MCF 10A (cell line): ENCODE measurements around the gene TM9SF2. TPM values are rescaled to one million over a fixed set of nuclear protein-coding genes. Genes with fewer than 3 reads are reported as not detected.
A peak's percentile ranks its signal among the peaks of the same experiment; 100 is the strongest.

Source experiments
- BruUV-seq: library from RNA; stranded (reverse); fragments of 400-500 nt; replicated peaks from 2 replicates; lab custom pipeline; 2021; lab: Mats Ljungman, UMichigan
- CTCF ChIA-PET: fragments of 300-600 bp; sonication (Branson Sonifier 250); formaldehyde crosslinking; extraction: SDS; loops from one replicate; lab custom pipeline; 2021; ENCODE audit warnings: antibody characterized with exemption, inconsistent platforms; lab: Yijun Ruan, JAX
- POLR2A ChIA-PET: fragments of 300-600, 350-650 bp; sonication (Branson Sonifier 250); formaldehyde crosslinking; extraction: SDS; loops from one replicate; lab custom pipeline; 2020; ENCODE audit warnings: antibody characterized with exemption, inconsistent platforms; lab: Yijun Ruan, JAX
- DNase-seq: peaks from one replicate; pipeline ENCODE4 v3.0.0-alpha.2; 2018; ENCODE audit not compliant: unreplicated experiment
- H3K27ac Mint-ChIP-seq: one replicate; pipeline ENCODE4 v1.8.0; 2022; ENCODE audit warnings: mild to moderate bottlenecking, low read depth, mixed read lengths; ENCODE audit not compliant: unreplicated experiment
- H3K27me3 Mint-ChIP-seq: one replicate; pipeline ENCODE4 v1.8.0; 2022; ENCODE audit warnings: mixed read lengths; ENCODE audit not compliant: insufficient read depth, unreplicated experiment
- H3K36me3 Mint-ChIP-seq: one replicate; pipeline ENCODE4 v1.8.0; 2022; ENCODE audit warnings: mild to moderate bottlenecking, moderate library complexity, mixed read lengths; ENCODE audit not compliant: insufficient read depth, unreplicated experiment
- H3K4me1 Mint-ChIP-seq: one replicate; pipeline ENCODE4 v1.8.0; 2022; ENCODE audit warnings: mixed read lengths; ENCODE audit not compliant: insufficient read depth, unreplicated experiment
- H3K4me3 Mint-ChIP-seq: one replicate; pipeline ENCODE4 v1.8.0; 2022; ENCODE audit warnings: mild to moderate bottlenecking, moderate library complexity, mixed read lengths; ENCODE audit not compliant: unreplicated experiment
- H3K9me3 Mint-ChIP-seq: one replicate; pipeline ENCODE4 v1.8.0; 2022; ENCODE audit warnings: mixed read lengths; ENCODE audit not compliant: unreplicated experiment
- intact Hi-C: fragments of 100-400 bp; cut with micrococcal nuclease; formaldehyde crosslinking; loops from 2 replicates; pipeline ENCODE4 v1.14.1; 2022
- total RNA-seq: library from RNA; stranded (reverse); gene quantifications from 2 replicates; pipeline ENCODE4 v1.2.3, GENCODE V29; 2022
- TF ChIP-seq, protein P1 (sequence below): fragments of 200-600 bp; IDR thresholded peaks from one replicate; pipeline ENCODE4 v1.8.0; 2022; ENCODE audit warnings: antibody characterized with exemption, mild to moderate bottlenecking; ENCODE audit not compliant: unreplicated experiment

The TM9SF2 gene
- total RNA-seq, 1 experiment from 2014 or later, result 71.1 TPM

DNA sequence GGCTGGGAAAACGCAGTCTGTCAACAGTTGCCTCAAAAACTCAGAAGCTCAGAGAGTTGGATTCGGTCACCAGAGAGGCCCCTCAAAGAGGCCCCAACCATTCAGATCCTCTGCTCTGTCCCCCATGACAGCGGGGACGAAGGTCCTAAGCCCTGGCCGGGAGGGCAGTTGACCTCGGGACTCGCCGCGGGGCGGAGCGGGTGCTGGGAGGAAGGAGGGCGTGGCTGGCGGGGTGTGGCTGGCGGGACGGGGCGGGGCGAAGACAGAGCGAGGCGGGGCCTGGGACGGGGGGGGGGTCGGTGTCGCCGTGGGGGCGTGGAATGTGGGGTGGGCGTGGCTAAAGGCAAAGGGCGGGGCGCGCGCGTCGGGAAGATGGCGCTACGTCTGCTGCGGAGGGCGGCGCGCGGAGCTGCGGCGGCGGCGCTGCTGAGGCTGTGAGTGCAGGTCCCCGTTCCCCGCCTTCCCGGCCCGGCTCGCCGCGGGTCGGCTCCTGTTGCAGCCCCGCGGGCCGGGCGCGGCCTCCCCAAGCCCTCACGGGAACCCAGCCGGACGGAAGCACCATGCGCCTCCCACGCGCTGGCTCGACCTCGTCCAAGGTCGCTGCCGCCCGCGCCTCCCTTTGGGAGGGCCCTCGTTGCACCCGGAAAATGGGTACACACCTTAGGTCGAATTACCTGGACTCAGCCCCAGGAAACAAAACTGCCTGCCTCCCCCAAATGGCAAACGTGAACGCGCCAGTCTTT, 105.2 kb downstream of the TM9SF2 start, which contains the start of gene CLYBL:
Gene CLYBL (plus strand): TSS at position 367 of the 743 bp plus-strand sequence.
- peaks cover 6% of the 10 kb centered on the region for H3K36me3 Mint-ChIP-seq
- peak; percentile 82 for DNase-seq
- no peaks in the 10 kb centered on the region for H3K27me3 Mint-ChIP-seq
- peak within 1 kb of the TSS; percentile 70 for H3K4me3 Mint-ChIP-seq
- CTCF ChIA-PET, result interaction anchor here (0.6 to 1.7 kb wide), 7 partner anchors 8 to 860 kb away, joined by 3 to 7 read pairs (median 4); no protein-coding TSS in a partner anchor
- no peaks in the 10 kb centered on the region for H3K9me3 Mint-ChIP-seq
- H3K27ac Mint-ChIP-seq, result peak within 1 kb of the TSS; percentile 14
- H3K4me1 Mint-ChIP-seq, result peaks cover 11% of the 10 kb centered on the region
- POLR2A ChIA-PET, result interaction anchor here (0.6 to 2.2 kb wide), 14 partner anchors 8 to 483 kb away, joined by 3 to 8 read pairs (median 4); partner anchors contain the start of gene PCCA
- TF ChIP-seq, protein P1, sequence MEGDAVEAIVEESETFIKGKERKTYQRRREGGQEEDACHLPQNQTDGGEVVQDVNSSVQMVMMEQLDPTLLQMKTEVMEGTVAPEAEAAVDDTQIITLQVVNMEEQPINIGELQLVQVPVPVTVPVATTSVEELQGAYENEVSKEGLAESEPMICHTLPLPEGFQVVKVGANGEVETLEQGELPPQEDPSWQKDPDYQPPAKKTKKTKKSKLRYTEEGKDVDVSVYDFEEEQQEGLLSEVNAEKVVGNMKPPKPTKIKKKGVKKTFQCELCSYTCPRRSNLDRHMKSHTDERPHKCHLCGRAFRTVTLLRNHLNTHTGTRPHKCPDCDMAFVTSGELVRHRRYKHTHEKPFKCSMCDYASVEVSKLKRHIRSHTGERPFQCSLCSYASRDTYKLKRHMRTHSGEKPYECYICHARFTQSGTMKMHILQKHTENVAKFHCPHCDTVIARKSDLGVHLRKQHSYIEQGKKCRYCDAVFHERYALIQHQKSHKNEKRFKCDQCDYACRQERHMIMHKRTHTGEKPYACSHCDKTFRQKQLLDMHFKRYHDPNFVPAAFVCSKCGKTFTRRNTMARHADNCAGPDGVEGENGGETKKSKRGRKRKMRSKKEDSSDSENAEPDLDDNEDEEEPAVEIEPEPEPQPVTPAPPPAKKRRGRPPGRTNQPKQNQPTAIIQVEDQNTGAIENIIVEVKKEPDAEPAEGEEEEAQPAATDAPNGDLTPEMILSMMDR, result no peak
- no TSS peak for BruUV-seq
- intact Hi-C loops, result loop anchor here (2.0 kb wide), 1 partner anchor 48 kb away; no protein-coding TSS in a partner anchor

DNA sequence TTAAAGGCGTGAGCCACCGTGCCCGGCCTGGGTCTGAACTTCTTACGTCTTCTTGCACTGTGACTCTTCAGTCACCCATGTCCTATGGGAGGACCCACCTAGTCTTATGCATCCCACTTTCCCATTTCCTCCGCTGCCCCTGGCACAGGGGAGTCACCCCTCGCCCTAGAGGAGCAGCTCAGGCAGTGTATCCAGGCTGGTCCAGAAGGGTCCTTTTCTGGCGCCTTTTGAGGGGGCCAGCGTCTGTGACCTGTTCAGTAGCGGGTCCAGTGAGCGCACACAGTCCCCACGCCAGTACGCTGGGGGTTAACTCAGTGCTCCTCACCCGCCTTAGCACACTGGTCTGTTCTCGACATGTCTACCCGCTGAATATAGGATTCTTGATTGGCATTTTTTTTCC, 107.1 kb downstream of the TM9SF2 start:
- Mint-ChIP-seq H3K36me3 (peaks cover 6% of the 10 kb centered on the region), H3K27ac (no peak overlapping the region), H3K9me3 (no peaks in the 10 kb centered on the region), H3K4me1 (peaks cover 11% of the 10 kb centered on the region), H3K4me3 (no peak overlapping the region), H3K27me3 (no peaks in the 10 kb centered on the region)
- no peak for DNase-seq
- intact Hi-C loops, result no loop called here
- CTCF ChIA-PET, result no interaction called here
- POLR2A ChIA-PET, result interaction anchor here (0.7 kb wide), 1 partner anchor 123 kb away, joined by 3 read pairs; no protein-coding TSS in a partner anchor
- TF ChIP-seq, protein P1, result no peak
- BruUV-seq, result no TSS peak

DNA sequence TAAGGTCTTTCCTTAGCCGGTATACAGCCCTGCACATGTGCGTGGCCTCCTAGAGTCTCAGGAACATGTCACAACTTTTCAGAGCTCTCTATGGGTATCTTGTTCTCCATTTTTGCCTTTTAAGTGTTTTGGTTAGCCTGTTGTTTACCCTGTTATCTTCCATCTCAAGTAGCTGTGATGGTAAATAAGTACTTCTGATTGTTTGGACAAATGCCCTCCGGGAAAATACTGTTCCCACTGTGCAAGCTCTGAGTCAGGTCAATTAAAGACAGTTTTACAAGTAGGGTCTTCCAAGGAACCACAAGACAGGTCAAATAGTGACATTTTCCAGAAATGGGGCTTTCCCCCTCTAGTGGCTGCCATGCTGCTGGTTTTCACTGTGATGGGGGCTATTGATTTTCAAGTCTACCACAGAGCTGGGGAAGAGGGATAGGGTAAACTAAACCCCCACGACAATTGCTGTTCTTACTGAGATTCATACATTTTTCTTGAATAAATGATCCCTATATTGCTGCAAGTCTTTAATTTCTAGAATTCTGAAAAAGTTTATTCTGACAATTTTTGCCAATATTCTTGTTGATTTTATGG, 109.5 kb downstream of the TM9SF2 start:
- Mint-ChIP-seq H3K36me3 (peaks cover 6% of the 10 kb centered on the region), H3K27me3 (no peaks in the 10 kb centered on the region), H3K27ac (no peak overlapping the region), H3K4me3 (no peak overlapping the region), H3K9me3 (no peaks in the 10 kb centered on the region), H3K4me1 (peaks cover 13% of the 10 kb centered on the region)
- ChIA-PET CTCF (interaction anchor here (0.6 to 1.2 kb wide), 4 partner anchors 10 to 466 kb away, joined by 3 to 4 read pairs (median 3); no protein-coding TSS in a partner anchor), POLR2A (interaction anchor here (1.0 kb wide), 1 partner anchor 16 kb away, joined by 4 read pairs; no protein-coding TSS in a partner anchor)
- DNase-seq, result no peak
- TF ChIP-seq, protein P1, result no peak
- intact Hi-C loops, result no loop called here
- no TSS peak for BruUV-seq

Other genes starting within 250 kb of the TM9SF2 start
- not detected in 2 replicates for gene GPR18, start 243.1 kb upstream of the TM9SF2 start, total RNA-seq
- not detected in 2 replicates for gene GPR183, start 194.1 kb upstream of the TM9SF2 start, total RNA-seq
- gene CLYBL, start 105.2 kb downstream of the TM9SF2 start, total RNA-seq, result 10.0 and 12.7 TPM in 2 replicates